CD4-positive, alpha-beta T cell treated with Interleukin-15 for 4 hours (primary cell): ENCODE measurements around the gene SMIM35.

Experiments
- DNase-seq: peaks from one replicate; pipeline ENCODE4 v3.0.0-alpha.2; 2020; ENCODE audit warnings: low spot score

Gene SMIM35

GRCh38 chr11:118002541-118003423 lies 84.0 kb downstream of the SMIM35 start:
- DNase-seq = peak; percentile 86

GRCh38 chr11:118002010-118002540 lies 84.7 kb downstream of the SMIM35 start:
- DNase-seq = peak; percentile 93

DNA sequence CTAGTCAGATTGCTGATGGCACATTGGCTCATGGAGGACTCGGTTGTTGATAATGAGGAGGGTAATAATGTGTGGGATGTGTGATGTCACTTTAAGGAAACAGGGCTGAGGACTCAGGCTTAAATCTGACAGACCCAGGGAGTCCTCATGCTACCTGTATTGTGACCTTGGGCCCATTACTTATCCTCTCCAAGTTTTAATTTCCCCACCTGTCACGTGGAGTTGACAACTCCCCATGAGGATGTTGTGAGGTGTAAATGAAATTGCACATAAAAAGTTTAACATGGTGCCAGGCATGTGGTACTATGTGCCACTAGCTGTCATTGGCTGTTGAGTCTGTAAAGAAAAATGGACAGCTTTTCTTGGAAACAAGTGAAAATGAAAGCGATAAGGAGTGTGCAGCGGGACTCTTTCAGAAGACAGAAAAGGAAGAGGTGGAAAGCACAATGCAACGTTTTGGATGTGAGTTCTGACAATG lies 85.2 kb downstream of the SMIM35 start:
- DNase-seq = peak; percentile 84

- no peak for DNase-seq
Measured at GRCh38 chr11:118000850-118001228, 85.9 kb downstream of the SMIM35 start.

GRCh38 chr11:118000067-118000849 lies 86.5 kb downstream of the SMIM35 start:
- DNase-seq = no peak

DNA sequence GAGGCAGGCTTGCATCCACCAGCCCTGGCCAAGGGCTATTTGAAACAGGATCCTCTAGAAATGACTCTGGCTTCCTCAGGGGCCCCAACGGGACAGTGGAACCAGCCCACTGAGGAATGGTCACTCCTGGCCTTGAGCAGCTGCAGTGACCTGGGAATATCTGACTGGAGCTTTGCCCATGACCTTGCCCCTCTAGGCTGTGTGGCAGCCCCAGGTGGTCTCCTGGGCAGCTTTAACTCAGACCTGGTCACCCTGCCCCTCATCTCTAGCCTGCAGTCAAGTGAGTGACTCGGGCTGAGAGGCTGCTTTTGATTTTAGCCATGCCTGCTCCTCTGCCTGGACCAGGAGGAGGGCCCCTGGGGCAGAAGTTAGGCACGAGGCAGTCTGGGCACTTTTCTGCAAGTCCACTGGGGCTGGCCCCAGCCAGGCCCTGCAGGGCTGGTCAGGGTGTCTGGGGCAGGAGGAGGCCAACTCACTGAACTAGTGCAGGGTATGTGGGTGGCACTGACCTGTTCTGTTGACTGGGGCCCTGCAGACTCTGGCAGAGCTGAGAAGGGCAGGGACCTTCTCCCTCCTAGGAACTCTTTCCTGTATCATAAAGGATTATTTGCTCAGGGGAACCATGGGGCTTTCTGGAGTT lies 87.3 kb downstream of the SMIM35 start:
- DNase-seq = no peak

DNA sequence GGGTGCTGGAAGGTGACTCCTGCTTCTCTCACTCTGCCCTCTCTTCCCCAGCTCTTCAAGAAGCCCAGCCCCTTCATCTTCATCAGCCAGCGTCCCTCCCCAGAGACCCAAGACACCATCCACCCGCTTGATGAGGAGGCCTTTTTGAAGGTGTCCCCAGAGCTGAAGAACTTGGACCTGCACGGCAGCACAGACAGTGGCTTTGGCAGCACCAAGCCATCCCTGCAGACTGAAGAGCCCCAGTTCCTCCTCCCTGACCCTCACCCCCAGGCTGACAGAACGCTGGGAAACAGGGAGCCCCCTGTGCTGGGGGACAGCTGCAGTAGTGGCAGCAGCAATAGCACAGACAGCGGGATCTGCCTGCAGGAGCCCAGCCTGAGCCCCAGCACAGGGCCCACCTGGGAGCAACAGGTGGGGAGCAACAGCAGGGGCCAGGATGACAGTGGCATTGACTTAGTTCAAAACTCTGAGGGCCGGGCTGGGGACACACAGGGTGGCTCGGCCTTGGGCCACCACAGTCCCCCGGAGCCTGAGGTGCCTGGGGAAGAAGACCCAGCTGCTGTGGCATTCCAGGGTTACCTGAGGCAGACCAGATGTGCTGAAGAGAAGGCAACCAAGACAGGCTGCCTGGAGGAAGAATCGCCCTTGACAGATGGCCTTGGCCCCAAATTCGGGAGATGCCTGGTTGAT lies 88.0 kb downstream of the SMIM35 start:
- DNase-seq = no peak

GRCh38 chr11:117997823-117998579 lies 88.8 kb downstream of the SMIM35 start:
- no peak for DNase-seq

DNA sequence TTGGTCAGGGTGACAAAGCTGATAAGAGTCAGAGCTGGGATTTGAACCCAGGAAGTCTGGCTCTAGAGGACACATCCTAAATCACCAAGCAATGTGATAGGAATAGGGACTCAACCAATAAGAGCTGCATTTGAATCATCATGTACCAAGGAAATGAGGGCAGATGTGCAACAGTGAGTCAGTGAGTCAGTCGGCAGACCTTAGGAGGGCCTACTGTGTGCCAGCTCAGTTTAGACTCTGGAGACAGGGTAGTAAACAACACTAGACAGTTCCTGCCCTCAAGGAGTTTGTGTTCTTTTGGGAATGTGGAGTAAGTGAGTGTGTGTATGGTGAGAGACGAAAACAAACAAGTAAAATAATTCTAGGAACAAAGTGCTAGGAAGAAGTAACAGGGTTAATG lies 89.4 kb downstream of the SMIM35 start:
- peak; percentile 46 for DNase-seq

DNA sequence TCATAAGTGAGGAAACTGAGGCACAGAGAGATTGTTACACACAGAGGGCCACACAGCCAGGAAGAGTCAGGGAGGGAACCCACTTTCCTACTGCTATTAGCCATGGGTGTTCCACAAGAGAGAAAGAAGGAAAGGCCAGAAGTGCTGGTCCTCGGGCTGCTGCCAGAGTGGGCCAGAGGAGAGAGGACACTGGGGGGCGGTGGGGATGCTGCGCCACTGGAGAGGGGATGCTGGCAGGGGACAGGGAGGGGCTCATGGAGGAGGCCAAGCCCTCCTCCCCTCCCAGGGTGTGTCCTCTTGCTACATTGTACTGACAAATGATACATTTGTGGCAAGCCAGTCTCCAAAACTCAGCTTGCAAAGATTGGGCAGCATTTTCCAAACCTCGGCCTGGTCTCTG lies 90.7 kb downstream of the SMIM35 start:
- no peak for DNase-seq

- DNase-seq = no peak
Measured at GRCh38 chr11:117995472-117995871, 91.3 kb downstream of the SMIM35 start.

DNA sequence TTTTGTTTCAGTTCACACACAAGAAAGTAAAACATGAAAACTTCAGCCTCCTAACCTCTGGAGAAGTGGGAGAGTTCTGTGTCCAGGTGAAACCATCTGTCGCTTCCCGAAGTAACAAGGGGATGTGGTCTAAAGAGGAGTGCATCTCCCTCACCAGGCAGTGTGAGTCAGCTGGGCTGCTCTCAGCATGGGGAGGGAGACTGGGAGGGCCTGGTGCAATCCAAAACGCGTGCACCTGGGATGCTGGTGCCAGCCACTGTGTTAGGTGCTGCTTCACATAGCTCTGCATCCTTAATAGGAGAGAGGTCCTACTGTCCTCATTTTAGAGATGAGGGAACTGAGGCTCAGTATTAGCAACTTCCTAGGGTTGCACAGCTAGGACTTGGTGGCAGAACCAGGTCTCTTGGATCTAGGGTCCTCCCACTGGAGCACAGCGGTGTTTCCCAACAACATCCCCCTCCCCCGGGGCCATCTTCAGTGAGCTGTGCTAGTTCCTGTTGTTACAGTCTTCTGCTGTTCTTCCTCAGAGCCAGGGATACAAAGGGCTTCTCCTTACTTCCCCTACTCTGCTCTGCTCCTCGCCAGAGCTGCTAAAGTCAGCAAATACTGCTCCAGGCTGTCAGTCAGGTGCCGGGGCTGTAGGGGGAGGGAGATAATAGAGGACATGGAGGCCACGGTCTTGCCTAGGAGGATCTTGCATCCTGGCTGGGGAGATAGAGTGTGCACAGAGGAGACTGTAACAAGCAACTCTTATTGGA lies 92.6 kb downstream of the SMIM35 start:
- no peak for DNase-seq

DNA sequence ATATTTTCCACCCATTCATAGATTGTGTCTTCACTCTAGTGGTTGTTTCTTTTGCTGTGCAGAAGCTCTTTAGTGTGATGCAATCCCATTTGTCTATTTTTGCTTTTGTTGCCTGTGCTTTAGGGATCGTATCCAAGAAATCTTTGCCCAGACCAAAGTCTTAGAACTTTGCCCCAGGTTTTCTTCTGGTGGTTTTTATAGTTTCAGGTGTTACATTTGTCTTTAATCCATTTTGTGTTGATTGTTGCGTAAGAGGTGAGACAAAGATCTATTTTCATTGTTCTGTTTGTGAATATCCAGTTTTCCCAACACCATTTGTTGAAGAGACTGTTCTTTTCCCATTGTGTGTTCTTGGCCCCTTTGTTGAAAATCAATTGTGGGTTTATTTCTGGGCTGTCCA lies 94.1 kb downstream of the SMIM35 start:
- DNase-seq = no peak

GRCh38 chr11:117992136-117992535 lies 94.6 kb downstream of the SMIM35 start:
- no peak for DNase-seq

- DNase-seq = no peak
Measured at GRCh38 chr11:117989351-117990102, 97.2 kb downstream of the SMIM35 start.

GRCh38 chr11:117986981-117987574 lies 99.7 kb downstream of the SMIM35 start:
- peak; percentile 80 for DNase-seq

GRCh38 chr11:117985953-117986887 lies 100.5 kb downstream of the SMIM35 start, which contains the start of gene IL10RA:
Gene IL10RA, plus strand, starts transcription at chr11:117986394. Its CDS starts 74 bp downstream, at chr11:117986468.
- peak; percentile 85 for DNase-seq

DNA sequence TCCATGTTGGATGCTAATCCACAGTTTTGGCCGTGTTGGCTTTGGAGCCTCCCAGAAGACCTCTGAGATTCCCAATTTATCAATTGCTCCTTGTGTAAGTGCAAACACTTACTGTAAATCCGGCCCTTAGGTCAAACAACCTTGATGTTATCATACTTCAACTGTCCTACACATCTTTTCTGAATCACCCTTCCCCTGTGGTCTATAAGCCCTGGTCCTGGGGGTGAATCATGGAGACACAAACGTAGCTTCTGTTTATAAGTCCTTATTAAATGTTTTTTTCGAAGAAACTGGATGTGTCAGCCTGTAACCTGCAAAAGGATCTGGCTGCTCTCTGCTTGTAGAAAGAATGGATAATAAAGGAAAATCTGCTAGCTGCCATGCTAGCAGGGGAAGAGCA lies 102.3 kb downstream of the SMIM35 start:
- DNase-seq = peak; percentile 48
